Limb (tissue), 2 donors: ENCODE measurements around the gene UBE2F.
A peak's percentile ranks its signal among the peaks of the same experiment; 100 is the strongest.
"Not testable (repeated sequence)": the region's sequence is repeated elsewhere in the genome, so short reads cannot be mapped to it uniquely, and the experiment has no call there.

Experiments
- DNase-seq, 2 donors: peaks; one replicate each; pipeline ENCODE4 v3.0.0-alpha.2; 2016; ENCODE audit errors: extremely low spot score in 2 of 2

UBE2F gene

DNA sequence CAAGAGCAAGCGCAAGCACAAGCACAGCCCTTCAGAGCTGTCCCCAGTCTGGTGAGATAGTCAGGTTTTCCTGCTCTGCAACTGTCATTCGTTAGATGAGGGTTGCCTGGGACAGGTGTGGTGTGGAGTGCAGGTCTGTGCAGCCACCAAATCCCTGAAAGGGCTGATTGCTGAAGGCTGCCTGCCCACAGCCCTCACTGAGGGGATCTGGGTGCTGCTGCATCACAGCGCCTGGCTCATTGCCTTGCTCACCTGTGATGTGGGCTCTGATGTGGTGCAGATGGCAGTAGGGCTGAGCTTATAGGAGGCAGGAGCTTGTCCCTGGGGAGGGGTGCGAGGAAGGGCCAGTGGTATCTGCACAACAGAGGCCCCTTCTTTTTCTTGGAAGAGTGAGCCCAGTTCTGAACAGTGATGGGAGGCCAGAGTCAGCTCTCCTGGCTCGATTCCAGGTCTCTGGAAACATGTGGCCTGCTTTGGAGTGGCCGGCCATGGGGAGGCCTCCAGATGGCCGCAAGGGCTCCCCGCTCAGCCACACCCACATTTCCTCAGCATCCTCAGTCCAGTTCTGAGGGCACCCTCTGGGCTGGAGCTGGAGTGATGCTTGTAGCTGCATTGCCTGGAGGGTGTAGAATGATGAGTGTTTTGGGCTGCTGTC is 11.4 kb downstream of the UBE2F start:
- DNase-seq = peak in 1 of 2 donors; percentile 31

DNA sequence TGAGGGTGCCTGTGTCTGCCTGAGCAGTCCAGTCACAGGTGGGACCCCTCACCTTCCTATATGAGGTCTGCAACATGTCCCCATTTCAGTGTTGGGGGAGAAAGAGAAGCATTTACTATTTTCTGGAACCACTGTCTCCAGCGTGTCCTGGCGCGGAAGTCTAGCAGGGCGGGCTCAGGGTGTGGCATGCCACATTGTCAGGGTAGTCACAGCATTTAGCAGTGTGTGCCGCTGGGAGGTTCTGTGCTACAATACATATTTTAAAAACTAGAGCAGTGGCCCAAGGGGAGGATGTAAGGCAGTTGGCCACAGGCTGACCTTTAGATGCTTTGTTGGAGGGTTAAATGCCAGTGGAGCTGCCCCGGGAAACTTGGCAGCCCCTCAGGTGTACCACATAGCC is 12.5 kb downstream of the UBE2F start:
- no peak for DNase-seq

DNA sequence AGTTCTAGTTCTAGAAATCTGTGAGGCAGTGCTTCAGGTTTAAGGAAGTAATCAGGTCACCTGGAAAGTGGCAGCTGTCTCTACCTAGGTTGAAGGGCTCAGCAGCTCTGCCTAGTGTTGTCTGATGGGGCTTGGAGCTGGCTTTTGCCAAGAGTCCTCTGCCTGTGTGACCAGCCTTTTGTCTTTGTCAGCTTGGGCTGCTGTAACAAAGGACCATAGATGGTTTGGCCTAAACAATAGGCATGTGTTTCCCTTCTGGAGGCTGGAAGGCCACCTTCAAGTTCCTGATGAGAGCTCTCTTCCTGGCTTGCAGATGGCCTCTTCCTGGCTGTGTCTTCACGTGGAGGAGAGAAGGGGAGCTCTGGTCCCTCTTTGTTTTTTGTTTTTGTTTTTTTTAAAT is 13.3 kb downstream of the UBE2F start:
- no peak for DNase-seq

DNA sequence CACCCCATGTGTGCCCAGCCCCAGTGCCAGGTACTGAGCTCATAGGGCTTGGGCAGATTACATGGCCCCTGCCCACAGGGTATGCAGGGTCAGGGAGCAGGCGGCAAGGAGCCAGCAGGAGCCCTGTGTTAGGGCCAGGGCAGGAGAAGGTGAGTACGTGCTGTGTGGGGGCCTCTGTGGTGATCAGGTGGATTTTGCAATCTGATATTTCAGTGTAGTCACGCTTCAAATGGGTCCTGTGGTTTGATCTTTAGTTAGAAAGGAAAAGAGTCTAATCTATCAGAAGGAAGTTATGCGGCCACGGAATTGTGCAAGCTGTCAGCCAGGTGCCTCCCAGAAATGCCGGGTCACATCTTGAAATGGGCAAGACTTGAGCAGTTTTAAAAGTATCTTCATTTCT is 13.9 kb downstream of the UBE2F start:
- no peak for DNase-seq

DNA sequence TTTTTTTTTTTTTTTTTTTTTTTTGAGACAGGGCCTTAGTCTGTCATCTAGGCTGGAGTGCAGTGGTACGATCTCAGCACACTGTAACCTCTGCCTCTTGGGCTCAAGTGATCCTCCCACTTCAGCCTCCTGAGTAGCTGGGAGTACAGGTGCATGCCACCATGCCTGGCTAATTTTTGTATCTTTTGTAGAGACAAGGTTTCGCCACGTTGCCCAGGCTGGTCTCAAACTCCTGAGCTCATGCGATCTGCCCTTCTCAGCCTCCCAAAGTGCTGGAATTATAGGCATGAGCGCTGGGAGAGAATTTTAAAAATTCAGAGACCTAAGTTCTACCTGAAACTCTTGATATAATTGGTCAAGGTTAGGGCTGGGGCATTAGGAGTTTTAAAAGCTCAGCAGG is 14.8 kb downstream of the UBE2F start:
- not testable (repeated sequence) for DNase-seq

DNA sequence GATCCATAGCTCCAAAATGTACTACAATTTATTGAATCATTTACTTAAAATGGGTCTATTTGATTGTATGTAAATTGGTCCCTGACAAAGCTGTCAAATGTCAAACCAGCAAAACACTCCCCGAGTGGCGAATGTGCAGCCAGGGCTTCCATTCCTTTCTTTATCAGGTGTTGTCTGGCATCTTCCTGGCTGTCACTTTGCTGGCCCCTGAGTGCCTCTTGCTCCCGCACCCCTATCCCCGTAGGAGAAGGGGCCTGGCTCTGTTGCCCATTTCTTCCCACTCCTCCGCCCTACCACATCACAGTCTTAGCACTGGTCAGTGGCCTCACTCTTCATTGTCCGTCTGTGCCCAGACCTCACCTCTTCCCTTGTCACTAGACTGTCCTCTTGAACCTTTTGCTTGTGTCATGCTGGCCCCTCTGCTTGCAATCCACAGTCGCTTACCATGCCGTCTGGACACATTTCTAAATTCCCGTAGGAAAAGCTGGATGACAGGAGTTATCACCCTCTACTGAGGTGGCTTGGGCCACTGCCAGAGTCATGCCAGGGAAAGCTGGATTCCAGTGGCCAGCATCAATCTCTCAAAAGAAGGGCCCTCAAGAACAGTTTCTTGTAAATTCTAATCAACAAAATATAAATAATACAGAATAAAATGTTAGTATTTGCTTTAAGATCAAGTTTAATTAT is 15.4 kb downstream of the UBE2F start:
- no peak for DNase-seq

DNA sequence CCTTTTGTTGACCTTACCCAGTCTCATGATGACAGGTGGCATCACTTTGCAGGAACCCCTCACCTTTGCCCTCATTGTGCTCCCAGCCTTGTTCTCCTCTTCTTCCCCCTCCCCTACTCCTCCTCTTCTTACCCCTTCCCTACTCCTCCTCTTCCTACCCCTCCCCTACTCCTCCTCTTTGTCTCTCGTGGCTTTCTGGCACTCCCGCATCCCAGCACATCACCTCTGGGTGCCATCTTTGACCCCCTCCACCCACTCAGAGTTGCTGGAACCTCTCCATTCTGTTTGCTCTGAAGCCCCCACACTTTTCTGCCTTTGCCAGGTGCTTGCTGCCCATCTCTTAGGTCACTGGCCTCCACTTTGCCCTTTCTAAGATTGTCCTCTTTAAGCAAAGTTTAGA is 17.1 kb downstream of the UBE2F start:
- DNase-seq = no peak

DNA sequence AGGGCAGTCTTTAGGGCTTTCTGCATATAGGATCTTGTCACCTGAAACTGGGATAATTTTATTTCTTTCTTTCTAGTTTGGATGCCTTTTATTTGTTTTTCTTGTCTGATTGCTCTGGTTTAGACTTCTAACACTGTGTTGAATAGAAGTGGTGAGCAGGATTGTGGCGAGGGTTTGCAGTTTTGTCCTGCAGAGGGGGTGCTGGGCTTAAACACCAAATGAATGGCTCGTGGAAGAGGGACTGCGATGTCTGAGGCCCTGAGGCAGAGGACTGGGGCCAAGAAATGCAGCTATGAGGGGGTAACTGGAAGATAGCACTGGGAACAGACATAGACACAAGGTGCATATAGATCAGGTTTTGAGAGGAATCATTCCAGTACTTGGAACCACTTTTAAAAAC is 20.5 kb downstream of the UBE2F start:
- no peak for DNase-seq

DNA sequence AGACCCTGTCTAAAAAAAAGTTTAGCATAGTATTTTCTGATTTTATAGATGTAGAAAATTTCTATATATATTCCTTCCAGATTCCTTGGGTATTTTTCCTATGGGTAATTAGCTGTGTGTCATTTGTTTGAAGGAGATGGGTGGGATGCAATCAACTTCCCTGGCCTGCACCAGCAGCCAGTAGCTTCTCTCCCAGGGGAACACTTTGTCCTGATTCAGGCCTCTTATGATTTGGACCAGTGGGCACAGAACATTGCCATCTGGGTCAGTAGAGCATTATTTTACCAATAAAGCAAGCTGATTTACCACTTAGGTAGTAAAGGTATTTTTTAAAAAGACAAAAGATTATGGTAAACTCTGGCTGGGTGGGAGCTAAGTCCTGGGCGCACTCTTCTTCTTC is 26.9 kb downstream of the UBE2F start:
- no peak for DNase-seq

DNA sequence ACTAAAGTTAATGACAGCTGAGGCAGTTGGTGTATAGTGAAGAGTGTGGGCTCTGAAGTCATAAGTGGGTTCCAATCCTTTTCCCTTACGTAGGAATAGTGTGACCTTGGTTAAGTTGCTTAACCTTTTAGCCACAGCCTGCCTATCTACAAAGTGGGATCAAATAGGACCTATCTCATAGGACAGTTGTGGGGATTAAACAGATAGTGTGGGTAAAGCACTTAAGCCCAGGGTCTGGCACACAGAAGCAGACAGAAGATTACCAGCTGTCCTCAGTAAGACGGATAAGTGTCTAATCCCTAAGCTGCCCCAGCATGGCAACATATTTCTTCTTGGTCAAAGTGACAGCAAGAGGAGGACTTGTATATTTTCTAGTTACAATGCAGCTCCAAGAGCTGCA is 28.2 kb downstream of the UBE2F start:
- no peak for DNase-seq

DNA sequence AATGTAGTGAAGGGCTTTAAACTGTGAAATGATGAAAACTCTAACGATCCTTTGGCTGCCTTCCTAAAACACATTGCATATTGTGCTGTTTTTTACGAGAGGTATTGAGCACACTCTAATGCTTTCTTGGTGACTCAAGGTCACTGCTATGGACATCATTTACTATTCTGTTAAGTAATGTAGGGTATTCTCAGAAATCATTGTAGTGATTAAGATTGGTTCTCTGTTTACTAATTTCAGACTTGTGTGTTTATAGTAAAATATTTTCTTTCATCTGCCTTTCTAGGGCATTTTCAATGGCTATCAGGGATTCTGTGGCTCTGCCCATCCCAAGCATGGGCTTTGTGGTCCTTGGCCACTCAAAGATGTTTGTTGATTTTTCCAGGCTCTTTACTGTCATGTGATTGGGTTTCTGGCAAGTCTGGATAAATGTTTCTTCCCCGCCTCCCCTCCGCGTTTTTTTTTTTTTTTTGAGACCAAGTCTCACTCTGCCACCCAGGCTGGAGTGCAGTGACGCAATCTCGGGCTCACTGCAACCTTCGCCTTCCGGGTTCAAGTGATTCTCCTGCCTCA is 29.3 kb downstream of the UBE2F start:
- no peak for DNase-seq

DNA sequence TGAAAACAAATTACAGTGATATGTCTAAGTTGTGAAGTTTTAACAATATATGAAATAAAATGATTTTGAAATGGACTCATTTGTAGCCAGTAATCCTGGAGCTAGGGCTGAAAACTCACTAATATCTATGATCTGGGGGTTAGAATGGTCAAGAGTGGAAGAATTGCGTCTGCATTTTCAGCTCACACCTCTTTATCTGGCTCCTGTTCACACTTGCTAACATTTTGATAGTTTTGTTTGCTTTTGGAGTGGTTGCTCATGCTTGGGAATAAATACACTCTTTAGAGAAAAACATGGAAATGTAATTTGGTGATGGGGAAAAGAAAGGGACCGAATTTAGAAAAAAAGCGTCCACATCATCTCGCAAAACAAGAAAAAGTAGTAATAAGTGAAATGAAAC is 30.7 kb downstream of the UBE2F start:
- no peak for DNase-seq

DNA sequence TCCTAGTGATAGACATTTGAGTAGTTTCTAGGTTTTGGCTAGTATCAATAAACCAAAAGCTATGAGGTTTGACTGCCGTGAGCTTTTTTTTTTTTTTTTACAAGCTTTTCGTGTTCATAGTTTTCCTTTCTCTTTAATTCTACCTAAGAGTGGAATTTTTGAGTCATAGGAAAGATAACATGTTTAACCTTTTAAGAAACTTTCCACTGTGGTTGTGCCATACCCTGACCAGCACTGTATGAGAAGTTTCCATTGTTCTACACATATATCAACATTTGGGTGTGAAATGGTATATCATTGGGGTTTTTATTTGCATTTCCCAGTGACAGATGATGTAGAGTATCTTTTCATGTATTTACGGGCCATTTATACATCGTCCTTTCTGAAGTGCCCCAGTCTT is 31.7 kb downstream of the UBE2F start:
- no peak for DNase-seq

DNA sequence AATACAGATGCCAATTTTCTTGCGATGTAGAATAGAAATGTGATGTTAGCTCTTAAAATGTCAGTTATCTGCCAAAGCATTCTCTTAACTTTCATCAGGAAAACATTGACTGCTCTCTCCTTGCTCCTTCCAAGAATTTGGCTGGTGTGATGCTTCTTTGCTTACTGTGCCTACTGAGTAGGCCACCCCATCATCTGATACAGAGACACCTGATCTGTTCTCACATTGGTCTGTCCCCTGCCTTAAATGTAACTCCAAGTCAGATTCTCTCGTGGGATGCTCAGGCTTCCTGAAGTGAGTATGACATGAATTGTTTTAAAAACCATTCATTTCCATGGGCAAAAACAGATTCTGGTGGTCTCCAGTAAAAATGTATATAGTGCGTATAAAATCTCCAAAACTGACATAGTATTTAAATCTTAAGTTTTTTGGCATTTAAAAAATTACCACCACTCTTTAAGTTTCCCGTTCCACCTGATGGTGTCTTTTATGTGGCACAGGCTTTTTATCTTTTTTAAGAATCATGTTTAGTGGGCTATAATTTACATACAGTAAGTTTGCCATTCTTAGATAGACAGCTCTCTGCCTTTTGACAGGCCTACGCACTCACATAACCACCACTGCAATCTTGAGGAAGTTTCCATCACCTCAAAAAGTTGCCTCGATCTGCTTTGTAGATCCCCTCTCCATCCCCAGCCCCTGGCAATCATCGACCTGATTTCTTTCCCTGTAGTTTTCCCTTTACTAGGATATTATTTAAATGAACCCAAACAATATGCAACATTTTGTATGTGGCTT is 36.6 kb downstream of the UBE2F start:
- no peak for DNase-seq

DNA sequence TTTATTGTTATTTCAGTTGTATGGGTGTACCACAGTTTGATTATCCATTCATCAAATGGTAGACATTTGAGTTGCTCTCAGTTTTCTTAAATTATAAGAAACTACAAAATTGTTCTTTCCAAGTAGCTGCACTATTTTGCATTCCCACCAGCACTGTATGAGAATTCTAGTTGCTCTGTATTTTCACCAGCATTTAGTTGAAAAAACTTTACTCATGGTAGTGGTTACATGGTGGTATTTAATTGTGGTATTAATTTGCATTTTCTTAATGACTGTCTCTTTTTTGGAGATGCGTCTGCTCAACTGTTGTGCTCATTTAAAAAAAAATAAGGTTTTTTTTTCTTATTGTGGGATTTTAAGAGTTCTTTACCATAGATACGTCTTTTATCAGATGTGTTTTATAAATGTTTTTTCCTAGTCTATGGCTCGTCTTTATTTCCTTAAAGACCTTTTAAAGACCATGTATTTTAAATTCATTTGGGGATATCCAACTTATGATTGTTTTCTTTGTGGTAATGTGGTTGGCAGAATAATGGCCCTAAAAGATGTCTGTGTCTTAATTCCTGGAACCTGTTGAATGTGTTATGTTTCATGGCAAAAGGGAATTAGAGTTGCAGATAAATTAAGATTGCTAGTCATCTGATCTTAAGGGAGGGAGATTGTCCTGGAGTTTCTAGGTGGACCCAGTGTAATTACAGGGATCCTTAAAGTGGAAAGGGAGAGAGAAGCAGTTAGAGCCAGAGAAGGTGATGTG is 37.4 kb downstream of the UBE2F start:
- no peak for DNase-seq

DNA sequence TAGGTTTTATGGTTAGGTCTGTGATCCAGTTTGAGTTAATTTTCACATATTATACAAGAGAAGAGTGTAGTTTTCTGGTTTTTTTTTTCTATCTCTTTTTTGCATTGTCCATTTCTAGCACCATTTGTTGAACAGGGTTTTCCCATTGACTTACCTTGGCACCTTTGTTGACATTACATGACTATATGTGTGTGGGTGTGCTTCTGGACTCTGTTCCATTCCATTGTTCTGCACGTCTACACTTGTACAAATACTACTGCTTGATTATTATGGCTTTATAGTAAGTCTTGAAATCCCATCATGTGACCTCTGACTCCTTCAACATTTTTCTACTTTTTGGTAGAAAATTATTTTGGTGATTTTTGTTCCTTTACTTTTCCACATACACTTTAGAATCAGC is 38.7 kb downstream of the UBE2F start:
- no peak for DNase-seq

DNA sequence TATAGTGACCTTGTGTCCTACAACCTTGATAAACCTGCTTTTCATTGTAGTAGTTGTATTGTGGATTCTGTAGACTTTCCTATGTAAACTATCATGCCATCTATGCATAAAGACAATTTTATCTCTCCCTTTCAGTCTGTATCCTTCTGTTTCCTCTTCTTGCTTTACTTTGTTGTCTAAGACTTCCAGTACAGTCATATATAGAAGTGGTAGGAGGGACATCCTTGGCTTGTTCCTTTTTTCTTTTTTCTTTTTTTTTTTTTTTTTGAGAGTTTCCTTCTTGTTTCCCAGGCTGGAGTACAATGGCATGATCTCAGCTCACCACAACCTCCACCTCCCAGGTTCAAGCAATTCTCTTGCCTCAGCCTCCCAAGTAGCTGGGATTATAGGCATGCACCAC is 39.7 kb downstream of the UBE2F start:
- DNase-seq = no peak

DNA sequence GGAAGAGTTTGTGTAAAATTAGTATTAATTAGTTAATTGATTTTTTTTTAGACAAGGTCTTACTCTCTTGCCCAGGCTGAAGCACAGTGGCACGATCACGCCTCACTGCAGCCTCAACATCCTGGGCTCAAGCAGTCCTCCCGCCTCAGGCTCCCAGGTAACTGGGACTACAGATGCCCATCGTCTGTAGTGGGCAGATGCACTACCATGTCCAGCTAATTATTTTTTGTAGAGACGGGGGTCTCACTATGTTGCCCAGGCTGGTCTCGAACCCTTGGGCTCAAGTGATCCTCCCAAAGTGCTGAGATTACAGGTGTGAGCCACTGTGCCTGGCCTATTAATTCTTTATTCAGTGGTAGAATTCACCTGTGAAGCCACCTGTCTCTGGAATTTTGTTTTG is 41.1 kb downstream of the UBE2F start:
- no peak for DNase-seq

DNA sequence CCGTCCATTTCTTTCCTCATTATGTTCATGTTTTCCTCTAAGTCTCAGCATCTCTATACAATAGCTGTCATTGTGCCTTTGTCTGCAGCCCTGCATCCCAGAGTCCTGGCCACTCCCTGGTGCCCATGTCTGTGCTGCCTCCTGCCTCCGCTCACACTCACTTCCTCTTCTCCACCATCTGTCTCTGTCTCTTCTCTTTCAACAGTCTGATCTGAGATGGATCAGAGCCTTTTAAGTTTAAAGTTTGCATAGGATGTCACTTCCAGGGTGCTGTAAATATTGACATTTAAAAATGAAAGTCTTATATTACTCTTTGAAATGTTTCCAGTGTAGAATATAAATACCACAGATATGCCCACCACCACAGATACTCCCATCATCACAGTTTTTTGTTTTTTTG is 42.7 kb downstream of the UBE2F start:
- no peak for DNase-seq

DNA sequence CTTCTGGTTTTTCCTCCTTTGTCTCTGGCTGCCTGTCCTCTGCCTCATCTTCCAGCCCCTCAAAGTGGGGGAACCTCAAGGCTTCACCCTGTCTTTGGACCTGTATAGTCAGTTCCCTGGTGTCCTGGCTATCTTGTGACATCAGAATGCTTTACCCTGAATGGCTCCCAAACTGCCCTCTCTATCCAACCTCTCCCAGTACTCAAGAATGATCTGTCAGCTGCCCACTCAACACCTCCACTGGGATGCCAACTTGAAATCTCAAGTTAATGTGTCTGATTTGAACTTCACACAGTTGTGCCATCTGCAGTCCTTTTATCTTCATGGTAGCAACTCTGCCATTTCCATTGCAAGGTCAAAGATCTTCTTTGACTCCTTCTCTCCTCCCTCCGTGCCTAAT is 43.8 kb downstream of the UBE2F start:
- DNase-seq = no peak

DNA sequence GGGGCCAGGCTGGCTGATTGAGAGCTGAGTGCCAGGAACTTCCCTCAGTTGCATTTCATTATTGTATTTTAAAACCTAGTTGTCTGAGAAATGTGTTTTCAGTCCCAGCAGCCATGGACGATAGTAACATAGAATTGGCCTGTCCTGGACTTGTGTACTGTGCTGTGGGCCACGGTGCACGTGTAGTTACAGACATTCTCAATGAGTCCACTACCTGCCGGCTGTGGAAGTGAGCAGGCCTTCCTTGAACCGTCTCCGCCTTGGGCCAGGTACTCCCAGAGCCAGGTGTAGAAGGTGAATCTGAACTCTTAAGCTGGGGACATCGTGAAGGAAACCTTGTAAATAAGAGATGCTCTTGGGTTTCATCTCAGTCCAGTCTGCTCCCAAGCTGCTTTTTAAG is 47.0 kb downstream of the UBE2F start:
- DNase-seq = no peak

DNA sequence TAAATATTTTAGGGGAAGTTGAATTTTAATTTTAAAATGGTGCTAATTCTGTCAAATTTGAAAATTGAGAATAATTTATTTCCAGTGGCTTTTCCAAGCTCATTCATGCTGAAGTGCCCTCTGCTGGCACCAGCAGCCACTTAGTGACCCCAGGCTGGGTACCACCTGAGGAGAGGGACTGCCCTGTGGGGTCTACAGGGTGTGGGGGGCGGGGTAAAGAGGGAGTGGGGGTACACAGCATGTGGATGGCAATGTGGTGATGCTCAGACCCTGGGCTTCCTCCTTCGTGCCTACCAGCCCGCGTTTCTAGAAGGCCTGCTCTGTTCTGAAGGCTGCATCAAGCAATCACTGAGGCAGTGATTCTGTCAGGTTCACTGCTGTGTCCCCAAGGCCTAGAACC is 48.9 kb downstream of the UBE2F start:
- DNase-seq = no peak
